GM18505 (cell line): ENCODE data around the gene UBAC2.

ENCODE experiments used
- ATAC-seq: cut with Tn5 transposase; IDR thresholded peaks from one replicate; pipeline ENCODE4 v1.9.1; 2021; ENCODE audit not compliant: unreplicated experiment
- POLR2A ChIP-seq: IDR thresholded peaks from 4 replicates; pipeline ENCODE4 v1.6.1; 2011; ENCODE audit warnings: borderline replicate concordance; ENCODE audit not compliant: insufficient read depth, insufficient read length; ENCODE audit errors: extremely low read depth

Gene UBAC2

GRCh38 chr13:99289271-99289670 is 88.6 kb downstream of the UBAC2 start:
- no peak for TF ChIP-seq POLR2A
- ATAC-seq, result no peak

- no peak for TF ChIP-seq POLR2A
- no peak for ATAC-seq
Measured at GRCh38 chr13:99289674-99290337, 89.2 kb downstream of the UBAC2 start.

GRCh38 chr13:99290894-99291293 is 90.2 kb downstream of the UBAC2 start:
- no peak for ATAC-seq
- no peak for TF ChIP-seq POLR2A

- no peak for ATAC-seq
- no peak for TF ChIP-seq POLR2A
Measured at GRCh38 chr13:99293178-99293577, 92.5 kb downstream of the UBAC2 start.

- ATAC-seq, result no peak
Measured at GRCh38 chr13:99294198-99294597, 93.5 kb downstream of the UBAC2 start.

GRCh38 chr13:99294958-99295357 is 94.3 kb downstream of the UBAC2 start:
- TF ChIP-seq POLR2A, result no peak
- ATAC-seq, result no peak

More at GRCh38 chr13:99294198-99294597, 93.5 kb downstream of the UBAC2 start:
- TF ChIP-seq POLR2A, result peak; percentile 18

GRCh38 chr13:99295488-99296252 is 95.0 kb downstream of the UBAC2 start:
- peak; percentile 24 for TF ChIP-seq POLR2A
- no peak for ATAC-seq

GRCh38 chr13:99296398-99296797 is 95.7 kb downstream of the UBAC2 start:
- ATAC-seq, result no peak
- no peak for TF ChIP-seq POLR2A

- ATAC-seq, result no peak
- no peak for TF ChIP-seq POLR2A
Measured at GRCh38 chr13:99297331-99297730, 96.7 kb downstream of the UBAC2 start.

- no peak for ATAC-seq
- no peak for TF ChIP-seq POLR2A
Measured at GRCh38 chr13:99298056-99298455, 97.4 kb downstream of the UBAC2 start.

- TF ChIP-seq POLR2A, result no peak
- no peak for ATAC-seq
Measured at GRCh38 chr13:99299256-99299919, 98.7 kb downstream of the UBAC2 start.

- no peak for ATAC-seq
- TF ChIP-seq POLR2A, result peak; percentile 9
Measured at GRCh38 chr13:99299920-99300341, 99.3 kb downstream of the UBAC2 start.

- ATAC-seq, result no peak
- peak; percentile 42 for TF ChIP-seq POLR2A
Measured at GRCh38 chr13:99301056-99301838, 100.6 kb downstream of the UBAC2 start.
